Measurements from ENCODE around the gene CKS2.
A peak's percentile ranks its signal among the peaks of the same experiment; 100 is the strongest.
"Not testable (repeated sequence)": the region's sequence is repeated elsewhere in the genome, so short reads cannot be mapped to it uniquely, and the experiment has no call there.

The CKS2 gene

DNA sequence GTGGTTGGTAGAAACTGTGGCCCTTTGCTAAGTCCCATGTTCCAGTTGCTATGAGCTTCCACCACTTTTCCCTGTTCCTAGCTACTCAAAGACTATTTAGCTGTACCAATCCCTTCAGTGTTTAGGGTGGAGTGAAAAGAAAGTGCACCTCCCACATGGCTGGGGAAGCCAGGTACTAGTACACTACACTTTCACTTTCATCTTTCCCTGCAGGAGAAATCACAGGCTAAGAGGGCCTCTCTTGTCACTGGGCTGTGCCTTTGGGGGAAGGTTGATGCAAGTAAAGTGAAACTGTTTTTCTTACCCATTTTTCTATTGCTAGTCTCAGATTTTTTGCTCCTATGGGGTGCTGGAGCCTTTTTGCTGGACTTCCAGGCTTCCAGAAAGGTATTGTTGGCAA is 33.5 kb upstream of the CKS2 start:
- H3K36me3 ChIP-seq (ENCODE audit: control insufficient read depth, insufficient read depth, low read length) = no peaks in the 10 kb centered on the region
- H3K27me3 ChIP-seq (ENCODE audit: control insufficient read depth, insufficient read depth, low read length) = no peaks in the 10 kb centered on the region
- H3K9me3 ChIP-seq (ENCODE audit: control insufficient read depth, low read length) = no peaks in the 10 kb centered on the region
- no peaks in the 10 kb centered on the region for H3K79me2 ChIP-seq
- H3K27ac ChIP-seq = no peak overlapping the region
- H3K4me2 ChIP-seq (ENCODE audit: low read length) = no peak overlapping the region
- peaks cover 10% of the 10 kb centered on the region for H3K4me1 ChIP-seq
- H3K9ac ChIP-seq = no peak overlapping the region
- TF ChIP-seq, protein P1, sequence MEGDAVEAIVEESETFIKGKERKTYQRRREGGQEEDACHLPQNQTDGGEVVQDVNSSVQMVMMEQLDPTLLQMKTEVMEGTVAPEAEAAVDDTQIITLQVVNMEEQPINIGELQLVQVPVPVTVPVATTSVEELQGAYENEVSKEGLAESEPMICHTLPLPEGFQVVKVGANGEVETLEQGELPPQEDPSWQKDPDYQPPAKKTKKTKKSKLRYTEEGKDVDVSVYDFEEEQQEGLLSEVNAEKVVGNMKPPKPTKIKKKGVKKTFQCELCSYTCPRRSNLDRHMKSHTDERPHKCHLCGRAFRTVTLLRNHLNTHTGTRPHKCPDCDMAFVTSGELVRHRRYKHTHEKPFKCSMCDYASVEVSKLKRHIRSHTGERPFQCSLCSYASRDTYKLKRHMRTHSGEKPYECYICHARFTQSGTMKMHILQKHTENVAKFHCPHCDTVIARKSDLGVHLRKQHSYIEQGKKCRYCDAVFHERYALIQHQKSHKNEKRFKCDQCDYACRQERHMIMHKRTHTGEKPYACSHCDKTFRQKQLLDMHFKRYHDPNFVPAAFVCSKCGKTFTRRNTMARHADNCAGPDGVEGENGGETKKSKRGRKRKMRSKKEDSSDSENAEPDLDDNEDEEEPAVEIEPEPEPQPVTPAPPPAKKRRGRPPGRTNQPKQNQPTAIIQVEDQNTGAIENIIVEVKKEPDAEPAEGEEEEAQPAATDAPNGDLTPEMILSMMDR (IDR thresholded peaks at IDR 0.05) = no peak
- no peak overlapping the region for H2AFZ ChIP-seq
- H3K4me3 ChIP-seq (ENCODE audit: low read depth, low read length) = no peak overlapping the region

GRCh38 chr9:89278551-89278950 is 32.4 kb upstream of the CKS2 start:
- Histone ChIP-seq H3K79me2 (no peaks in the 10 kb centered on the region), H3K27me3 (ENCODE audit: control insufficient read depth, insufficient read depth, low read length) (no peaks in the 10 kb centered on the region), H3K27ac (no peak overlapping the region), H3K9ac (no peak overlapping the region), H2AFZ (no peak overlapping the region), H3K4me2 (ENCODE audit: low read length) (no peak overlapping the region), H3K36me3 (ENCODE audit: control insufficient read depth, insufficient read depth, low read length) (no peaks in the 10 kb centered on the region), H3K4me3 (ENCODE audit: low read depth, low read length) (no peak overlapping the region), H3K4me1 (peaks cover 10% of the 10 kb centered on the region), H3K9me3 (ENCODE audit: control insufficient read depth, low read length) (no peaks in the 10 kb centered on the region)
- TF ChIP-seq, protein P1 (IDR thresholded peaks at IDR 0.05) = no peak

GRCh38 chr9:89278997-89279739 is 31.8 kb upstream of the CKS2 start:
- Histone ChIP-seq H3K9ac (no peak overlapping the region), H3K27ac (no peak overlapping the region), H3K27me3 (ENCODE audit: control insufficient read depth, insufficient read depth, low read length) (no peaks in the 10 kb centered on the region), H2AFZ (no peak overlapping the region), H3K79me2 (no peaks in the 10 kb centered on the region), H3K4me1 (peaks cover 10% of the 10 kb centered on the region), H3K4me3 (ENCODE audit: low read depth, low read length) (no peak overlapping the region), H3K4me2 (ENCODE audit: low read length) (no peak overlapping the region), H3K9me3 (ENCODE audit: control insufficient read depth, low read length) (no peaks in the 10 kb centered on the region), H3K36me3 (ENCODE audit: control insufficient read depth, insufficient read depth, low read length) (no peaks in the 10 kb centered on the region)
- TF ChIP-seq, protein P1 (IDR thresholded peaks at IDR 0.05) = peak; percentile 56

DNA sequence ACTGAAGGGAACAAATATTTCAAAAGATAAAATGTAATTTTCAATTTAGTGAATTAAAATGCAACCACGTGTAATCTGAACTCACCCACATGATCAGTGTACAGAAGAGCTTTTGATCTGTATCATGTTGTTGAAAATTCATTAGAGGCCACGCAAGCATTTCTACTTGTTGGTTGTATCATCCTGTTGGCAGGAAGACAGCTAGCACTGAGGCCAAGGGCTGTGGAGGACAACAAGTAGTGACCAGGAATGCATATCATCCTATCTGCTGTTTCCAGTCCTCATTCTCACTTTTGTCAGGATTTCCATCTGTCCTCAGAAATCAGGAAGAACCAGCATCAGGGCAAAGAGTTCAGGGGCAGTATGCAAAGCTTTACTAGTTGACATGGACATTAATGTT is 29.9 kb upstream of the CKS2 start:
- peak overlapping the region; percentile 29 for H2AFZ ChIP-seq
- H3K4me1 ChIP-seq = peaks cover 10% of the 10 kb centered on the region
- no peak overlapping the region for H3K9ac ChIP-seq
- H3K36me3 ChIP-seq (ENCODE audit: control insufficient read depth, insufficient read depth, low read length) = no peaks in the 10 kb centered on the region
- H3K27ac ChIP-seq = peak overlapping the region; percentile 70
- peak overlapping the region; percentile 47 for H3K4me2 ChIP-seq (ENCODE audit: low read length)
- H3K4me3 ChIP-seq (ENCODE audit: low read depth, low read length) = peak overlapping the region; percentile 19
- H3K27me3 ChIP-seq (ENCODE audit: control insufficient read depth, insufficient read depth, low read length) = no peaks in the 10 kb centered on the region
- H3K9me3 ChIP-seq (ENCODE audit: control insufficient read depth, low read length) = no peaks in the 10 kb centered on the region
- TF ChIP-seq, protein P1 (IDR thresholded peaks at IDR 0.05) = no peak
- H3K79me2 ChIP-seq = no peaks in the 10 kb centered on the region

- not testable (repeated sequence) for H3K9ac ChIP-seq; H3K4me1 ChIP-seq; H3K4me3 ChIP-seq (ENCODE audit: low read depth, low read length); H3K79me2 ChIP-seq; H3K9me3 ChIP-seq (ENCODE audit: control insufficient read depth, low read length); H3K27me3 ChIP-seq (ENCODE audit: control insufficient read depth, insufficient read depth, low read length); H3K36me3 ChIP-seq (ENCODE audit: control insufficient read depth, insufficient read depth, low read length)
- peak overlapping the region; percentile 70 for H3K27ac ChIP-seq
- H3K4me2 ChIP-seq (ENCODE audit: low read length) = peak overlapping the region; percentile 21
- peak overlapping the region; percentile 74 for H2AFZ ChIP-seq
Measured at GRCh38 chr9:89282248-89282968, 28.6 kb upstream of the CKS2 start.
